ENCODE data around the gene SP3. TPM values are rescaled to one million over a fixed set of nuclear protein-coding genes. Genes with fewer than 3 reads are reported as not detected.

The SP3 gene
- total and polyA plus RNA-seq, 2 experiments from 2014 or later = 24.1 to 110 TPM

DNA sequence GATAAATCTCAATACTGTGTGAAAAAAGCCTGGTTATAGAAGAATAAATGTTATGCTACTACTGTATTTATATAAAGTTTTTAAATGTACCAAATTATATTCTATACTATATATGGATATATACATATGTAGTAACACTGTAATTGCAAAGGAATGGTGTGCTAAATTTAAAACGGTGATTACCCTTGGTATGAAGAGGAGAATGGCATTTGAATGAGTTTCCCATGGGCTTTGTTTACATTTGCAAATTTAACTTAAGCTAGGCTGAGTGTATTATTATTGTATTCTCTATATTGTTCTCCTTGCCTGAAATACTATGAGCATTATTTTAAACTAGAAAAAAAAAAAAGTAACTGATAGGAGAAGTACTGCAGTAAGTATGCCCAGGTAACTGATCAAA is 4.7 kb upstream of the SP3 start (continued):
- TF ChIP-seq, protein P1, sequence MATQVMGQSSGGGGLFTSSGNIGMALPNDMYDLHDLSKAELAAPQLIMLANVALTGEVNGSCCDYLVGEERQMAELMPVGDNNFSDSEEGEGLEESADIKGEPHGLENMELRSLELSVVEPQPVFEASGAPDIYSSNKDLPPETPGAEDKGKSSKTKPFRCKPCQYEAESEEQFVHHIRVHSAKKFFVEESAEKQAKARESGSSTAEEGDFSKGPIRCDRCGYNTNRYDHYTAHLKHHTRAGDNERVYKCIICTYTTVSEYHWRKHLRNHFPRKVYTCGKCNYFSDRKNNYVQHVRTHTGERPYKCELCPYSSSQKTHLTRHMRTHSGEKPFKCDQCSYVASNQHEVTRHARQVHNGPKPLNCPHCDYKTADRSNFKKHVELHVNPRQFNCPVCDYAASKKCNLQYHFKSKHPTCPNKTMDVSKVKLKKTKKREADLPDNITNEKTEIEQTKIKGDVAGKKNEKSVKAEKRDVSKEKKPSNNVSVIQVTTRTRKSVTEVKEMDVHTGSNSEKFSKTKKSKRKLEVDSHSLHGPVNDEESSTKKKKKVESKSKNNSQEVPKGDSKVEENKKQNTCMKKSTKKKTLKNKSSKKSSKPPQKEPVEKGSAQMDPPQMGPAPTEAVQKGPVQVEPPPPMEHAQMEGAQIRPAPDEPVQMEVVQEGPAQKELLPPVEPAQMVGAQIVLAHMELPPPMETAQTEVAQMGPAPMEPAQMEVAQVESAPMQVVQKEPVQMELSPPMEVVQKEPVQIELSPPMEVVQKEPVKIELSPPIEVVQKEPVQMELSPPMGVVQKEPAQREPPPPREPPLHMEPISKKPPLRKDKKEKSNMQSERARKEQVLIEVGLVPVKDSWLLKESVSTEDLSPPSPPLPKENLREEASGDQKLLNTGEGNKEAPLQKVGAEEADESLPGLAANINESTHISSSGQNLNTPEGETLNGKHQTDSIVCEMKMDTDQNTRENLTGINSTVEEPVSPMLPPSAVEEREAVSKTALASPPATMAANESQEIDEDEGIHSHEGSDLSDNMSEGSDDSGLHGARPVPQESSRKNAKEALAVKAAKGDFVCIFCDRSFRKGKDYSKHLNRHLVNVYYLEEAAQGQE (IDR thresholded peaks at IDR 0.05; ENCODE audit: unreplicated experiment) = no peak
- TF ChIP-seq, protein P2, sequence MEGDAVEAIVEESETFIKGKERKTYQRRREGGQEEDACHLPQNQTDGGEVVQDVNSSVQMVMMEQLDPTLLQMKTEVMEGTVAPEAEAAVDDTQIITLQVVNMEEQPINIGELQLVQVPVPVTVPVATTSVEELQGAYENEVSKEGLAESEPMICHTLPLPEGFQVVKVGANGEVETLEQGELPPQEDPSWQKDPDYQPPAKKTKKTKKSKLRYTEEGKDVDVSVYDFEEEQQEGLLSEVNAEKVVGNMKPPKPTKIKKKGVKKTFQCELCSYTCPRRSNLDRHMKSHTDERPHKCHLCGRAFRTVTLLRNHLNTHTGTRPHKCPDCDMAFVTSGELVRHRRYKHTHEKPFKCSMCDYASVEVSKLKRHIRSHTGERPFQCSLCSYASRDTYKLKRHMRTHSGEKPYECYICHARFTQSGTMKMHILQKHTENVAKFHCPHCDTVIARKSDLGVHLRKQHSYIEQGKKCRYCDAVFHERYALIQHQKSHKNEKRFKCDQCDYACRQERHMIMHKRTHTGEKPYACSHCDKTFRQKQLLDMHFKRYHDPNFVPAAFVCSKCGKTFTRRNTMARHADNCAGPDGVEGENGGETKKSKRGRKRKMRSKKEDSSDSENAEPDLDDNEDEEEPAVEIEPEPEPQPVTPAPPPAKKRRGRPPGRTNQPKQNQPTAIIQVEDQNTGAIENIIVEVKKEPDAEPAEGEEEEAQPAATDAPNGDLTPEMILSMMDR (conservative IDR thresholded peaks at IDR 0.05; ENCODE audit: low read depth in 2 of 2) = no peak
- no peak for TF ChIP-seq JUNB (IDR thresholded peaks at IDR 0.05; ENCODE audit: unreplicated experiment)

DNA sequence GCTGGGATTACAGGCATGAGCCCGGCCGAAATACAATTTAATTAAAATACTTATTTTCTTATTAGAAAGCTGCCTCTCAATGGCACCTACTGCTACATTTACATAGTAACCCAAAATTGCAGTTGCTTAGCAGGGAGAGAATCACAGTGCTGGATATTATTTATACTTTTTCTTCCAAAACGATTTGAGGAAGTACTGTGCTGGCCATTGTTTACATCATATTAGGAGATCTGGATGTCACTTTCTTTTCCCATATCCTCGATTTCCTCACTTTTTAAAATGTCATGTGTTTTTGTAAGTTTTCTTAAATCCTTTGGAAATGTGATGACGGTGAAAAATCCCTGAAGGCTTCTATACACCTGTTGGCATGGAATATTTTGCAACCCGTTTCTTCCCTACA is 3.4 kb upstream of the SP3 start:
- TF ChIP-seq NANOG (IDR thresholded peaks at IDR 0.05; ENCODE audit: borderline replicate concordance) (no peak), ZNF331 (CRISPR knock-in tag; IDR thresholded peaks at IDR 0.05; ENCODE audit: low read depth) (no peak), ZNF114 (CRISPR knock-in tag; IDR thresholded peaks at IDR 0.05) (no peak), CREB1 (CRISPR knock-in tag; IDR thresholded peaks at IDR 0.05; ENCODE audit: low read depth) (no peak)
- TF ChIP-seq, protein P1 (IDR thresholded peaks at IDR 0.05; ENCODE audit: unreplicated experiment) = no peak
- ATAC-seq (no peak), DNase-seq (ENCODE audit: low spot score) (no peak)
- no peaks in the 10 kb centered on the region for H3K36me3 ChIP-seq (ENCODE audit: insufficient read depth)
- H3K36me3 Mint-ChIP-seq (ENCODE audit: low read depth) = no peaks in the 10 kb centered on the region; the same call in 2 of the 3 replicates
- peaks cover 41% of the 10 kb centered on the region for H3K4me1 Mint-ChIP-seq
- no peaks in the 10 kb centered on the region for H4K20me1 ChIP-seq (replicated peaks; ENCODE audit: insufficient read depth)
- H3K4me2 ChIP-seq = no peak overlapping the region
- H3K27me3 ChIP-seq (ENCODE audit: insufficient read depth) = no peaks in the 10 kb centered on the region
- no peak overlapping the region for H3K4me3 Mint-ChIP-seq
- no peaks in the 10 kb centered on the region; the same call in 1 of the 2 replicates for H3F3A ChIP-seq (replicated peaks; ENCODE audit: low read depth)
- no peaks in the 10 kb centered on the region for H3K9me3 Mint-ChIP-seq
- H3K27ac ChIP-seq (ENCODE audit: low read depth) = no peak overlapping the region
- no peak overlapping the region for H3K4me3 ChIP-seq
- peaks cover 12% of the 10 kb centered on the region for H3K79me2 ChIP-seq (replicated peaks; ENCODE audit: insufficient read depth)
- H3K9me2 ChIP-seq (ENCODE audit: insufficient read depth) = no peaks in the 10 kb centered on the region
- H3K27ac Mint-ChIP-seq = no peak overlapping the region
- no peak overlapping the region for H2AFZ ChIP-seq
- H3K27me3 Mint-ChIP-seq (ENCODE audit: insufficient read depth, low read depth, poor library complexity) = peaks cover 11% of the 10 kb centered on the region
- H3K4me1 ChIP-seq (ENCODE audit: insufficient read depth) = peaks cover 19% of the 10 kb centered on the region

Data from GM23338 (cell line).